NCI-H187 treated with DMSO at 0.1 percent for 48 hours (cell line): Measurements from ENCODE around the gene AHDC1.
"Not testable (repeated sequence)": the region's sequence is repeated elsewhere in the genome, so short reads cannot be mapped to it uniquely, and the experiment has no call there.

Source experiments
- DNase-seq: peaks from one replicate; lab custom pipeline; 2025; lab: John Stamatoyannopoulos, UW

The AHDC1 gene

GRCh38 chr1:27517301-27517700 lies 86.6 kb downstream of the AHDC1 start:
- no peak for DNase-seq

- no peak for DNase-seq
Observed at GRCh38 chr1:27515626-27516025, 88.3 kb downstream of the AHDC1 start.

GRCh38 chr1:27513958-27514357 lies 90.0 kb downstream of the AHDC1 start:
- DNase-seq: no peak

- DNase-seq: no peak
Observed at GRCh38 chr1:27513528-27513927, 90.4 kb downstream of the AHDC1 start.

GRCh38 chr1:27509127-27510080 lies 94.5 kb downstream of the AHDC1 start:
- no peak for DNase-seq

- DNase-seq: no peak
Observed at GRCh38 chr1:27507960-27508665, 95.8 kb downstream of the AHDC1 start.

GRCh38 chr1:27506703-27507102 lies 97.2 kb downstream of the AHDC1 start:
- DNase-seq: no peak

GRCh38 chr1:27505420-27505680 lies 98.6 kb downstream of the AHDC1 start:
- no peak for DNase-seq

GRCh38 chr1:27504588-27505419 lies 99.1 kb downstream of the AHDC1 start:
- no peak for DNase-seq

GRCh38 chr1:27503844-27504587 lies 99.9 kb downstream of the AHDC1 start:
- no peak for DNase-seq

- no peak for DNase-seq
Observed at GRCh38 chr1:27503033-27503432, 100.9 kb downstream of the AHDC1 start.

GRCh38 chr1:27501159-27501558 lies 102.8 kb downstream of the AHDC1 start:
- not testable (repeated sequence) for DNase-seq

- DNase-seq: no peak
Observed at GRCh38 chr1:27499142-27499541, 104.8 kb downstream of the AHDC1 start.

- DNase-seq: no peak
Observed at GRCh38 chr1:27496604-27497155, 107.3 kb downstream of the AHDC1 start.

- no peak for DNase-seq
Observed at GRCh38 chr1:27492796-27493195, 111.1 kb downstream of the AHDC1 start.

- DNase-seq: no peak
Observed at GRCh38 chr1:27491748-27492700, 111.9 kb downstream of the AHDC1 start.

- peak; percentile 78 for DNase-seq
Observed at GRCh38 chr1:27489973-27490741, 113.8 kb downstream of the AHDC1 start, which contains the start of gene WASF2. Gene WASF2 (minus strand): TSS chr1:27490167. CDS start chr1:27428890, 61,277 bp downstream.

- no peak for DNase-seq
Observed at GRCh38 chr1:27489501-27489972, 114.4 kb downstream of the AHDC1 start.
